HepG2 (cell line): ENCODE results near the gene DOCK2. TPM values are rescaled to one million over a fixed set of nuclear protein-coding genes. Genes with fewer than 3 reads are reported as not detected.

Experiments used
- ATAC-seq: fragments of 200-7000 bp; cut with Tn5 transposase; 3 replicates; pipeline ENCODE4 v1.9.1; 2020; ENCODE audit warnings: mild to moderate bottlenecking, moderate library complexity
- BruUV-seq: library from RNA; stranded (reverse); fragments of 400-500 nt; replicated peaks from 2 replicates; lab custom pipeline; 2021; lab: Mats Ljungman, UMichigan
- CTCF ChIA-PET: fragments of 300-600 bp; formaldehyde crosslinking; extraction: SDS; loops from one replicate; lab custom pipeline; 2021; ENCODE audit warnings: low total read pairs, inconsistent platforms, low intra/inter-chr PET ratio; lab: Yijun Ruan, JAX
- POLR2A ChIA-PET: fragments of 350-600 bp; sonication (Branson Sonifier 250); formaldehyde crosslinking; loops from one replicate; lab custom pipeline; 2020; ENCODE audit warnings: antibody characterized with exemption, inconsistent platforms; lab: Yijun Ruan, JAX
- DNase-seq: peaks from one replicate; pipeline ENCODE4 v3.0.0-alpha.2; 2015; ENCODE audit warnings: low spot score
- FAIRE-seq: peaks from 3 replicates; lab custom pipeline; 2011; peaks lifted over from hg19 to GRCh38; lab: Jason Lieb, UNC
- H2AFZ ChIP-seq: one replicate; pipeline ENCODE4 v1.6.1; 2011; ENCODE audit warnings: low read length, inconsistent platforms
- H3K27ac ChIP-seq: fragments of 300-600 bp; 3 replicates; pipeline ENCODE4 v1.8.0; 2011; ENCODE audit warnings: mixed run types, mild to moderate bottlenecking, mixed read lengths, low read length, inconsistent platforms; ENCODE audit not compliant: insufficient read depth; ENCODE audit errors: extremely low read length
- H3K27me3 ChIP-seq, 2 experiments: fragments of 200-600 bp in 1 of 2; 2 replicates in 1 of 2; 3 replicates in 1 of 2; pipeline versions ENCODE4 v1.6.0 to v1.8.0; 2011; ENCODE audit warnings: low read length in 2 of 2, mild to moderate bottlenecking in 2 of 2, moderate library complexity in 2 of 2, inconsistent platforms in 1 of 2; ENCODE audit not compliant: insufficient read depth in 2 of 2, control insufficient read depth in 1 of 2
- H3K36me3 ChIP-seq, 2 experiments: fragments of 200-600 bp in 1 of 2; replicated peaks in 1 of 2; 2 replicates in 1 of 2; 3 replicates in 1 of 2; pipeline versions ENCODE4 v1.5.1 to v1.8.0; 2011; ENCODE audit warnings: low read length in 2 of 2, inconsistent platforms in 1 of 2; ENCODE audit not compliant: insufficient read depth in 2 of 2, control insufficient read depth in 1 of 2
- H3K4me1 ChIP-seq: 2 replicates; pipeline ENCODE4 v1.5.1; 2012; ENCODE audit warnings: low read length, inconsistent platforms; ENCODE audit not compliant: insufficient read depth
- H3K4me2 ChIP-seq: 2 replicates; pipeline ENCODE4 v1.6.0; 2011; ENCODE audit warnings: low read depth, low read length, inconsistent platforms
- H3K4me3 ChIP-seq, 3 experiments: fragments of 200-600 bp in 1 of 3; sonication (generic), shearing (Covaris generic) in 1 of 3; replicated peaks in 1 of 3; 2 replicates each; pipeline ENCODE4 v1.5.1; 2011 to 2016; ENCODE audit warnings: low read length in 3 of 3, inconsistent platforms in 2 of 3, low read depth in 2 of 3, mild to moderate bottlenecking in 2 of 3, control low read depth in 1 of 3, mixed read lengths in 1 of 3; ENCODE audit not compliant: insufficient read depth in 1 of 3
- H3K79me2 ChIP-seq: one replicate; pipeline ENCODE4 v1.6.1; 2011; ENCODE audit warnings: low read length, inconsistent platforms; ENCODE audit not compliant: insufficient read depth
- H3K9ac ChIP-seq: 2 replicates; pipeline ENCODE4 v1.6.0; 2011; ENCODE audit warnings: mild to moderate bottlenecking, low read depth, low read length, inconsistent platforms; ENCODE audit not compliant: insufficient read depth
- H3K9me3 ChIP-seq: 2 replicates; pipeline ENCODE4 v1.5.1; 2012; ENCODE audit warnings: mild to moderate bottlenecking, low read length
- H4K20me1 ChIP-seq: 2 replicates; pipeline ENCODE4 v1.6.0; 2011; ENCODE audit warnings: inconsistent platforms, mild to moderate bottlenecking, low read length, moderate library complexity; ENCODE audit not compliant: insufficient read depth
- DRAP1 ChIP-seq: IDR thresholded peaks from 2 replicates; pipeline ENCODE4 v1.6.1; 2016; ENCODE audit warnings: missing genetic modification reagents, missing compliant biosample characterization
- FOXM1 ChIP-seq: sonication (generic); formaldehyde crosslinking; IDR thresholded peaks from 2 replicates; pipeline ENCODE4 v1.5.0; 2020; ENCODE audit warnings: missing genetic modification reagents
- HNRNPL ChIP-seq: fragments of 200-400 bp; formaldehyde crosslinking; IDR thresholded peaks from 2 replicates; pipeline ENCODE4 v1.6.1; 2017; ENCODE audit warnings: mild to moderate bottlenecking, low read depth, low read length
- KDM2A ChIP-seq: sonication (generic); formaldehyde crosslinking; IDR thresholded peaks from 2 replicates; pipeline ENCODE4 v1.4.0; 2020; ENCODE audit warnings: low read depth, missing genetic modification reagents, borderline replicate concordance
- KDM5B ChIP-seq: sonication (generic); formaldehyde crosslinking; IDR thresholded peaks from 2 replicates; pipeline ENCODE4 v1.4.0; 2020; ENCODE audit warnings: missing genetic modification reagents, mild to moderate bottlenecking, borderline replicate concordance
- MEIS1 ChIP-seq: sonication (generic); formaldehyde crosslinking; IDR thresholded peaks from 2 replicates; pipeline ENCODE4 v1.9.0; 2021; ENCODE audit warnings: mild to moderate bottlenecking, missing genetic modification reagents, moderate library complexity, borderline replicate concordance
- MIER2 ChIP-seq: IDR thresholded peaks from 2 replicates; pipeline ENCODE4 v1.6.1; 2016; ENCODE audit warnings: missing biosample characterization, missing genetic modification reagents
- NFIC ChIP-seq: IDR thresholded peaks from 2 replicates; pipeline ENCODE4 v1.6.1; 2012; ENCODE audit warnings: mild to moderate bottlenecking, low read length, inconsistent platforms
- PHF5A ChIP-seq: IDR thresholded peaks from one replicate; pipeline ENCODE4 v1.6.1; 2018; ENCODE audit warnings: low read depth, missing genetic modification reagents; ENCODE audit not compliant: unreplicated experiment
- REXO4 ChIP-seq: sonication (generic); formaldehyde crosslinking; IDR thresholded peaks from 2 replicates; pipeline ENCODE4 v1.8.0; 2022; ENCODE audit warnings: missing genetic modification reagents, mild to moderate bottlenecking, borderline replicate concordance
- ZC3H13 ChIP-seq: sonication (generic); formaldehyde crosslinking; IDR thresholded peaks from 2 replicates; pipeline ENCODE4 v1.8.1; 2023; ENCODE audit warnings: mild to moderate bottlenecking, missing genetic modification reagents, moderate library complexity
- ZFP82 ChIP-seq: sonication (generic); formaldehyde crosslinking; IDR thresholded peaks from 2 replicates; pipeline ENCODE4 v1.5.1; 2020; ENCODE audit warnings: mild to moderate bottlenecking, missing genetic modification reagents, borderline replicate concordance
- ZMAT3 ChIP-seq: sonication (generic); formaldehyde crosslinking; conservative IDR thresholded peaks from 2 replicates; pipeline ENCODE4 v1.7.0; 2021; ENCODE audit warnings: missing genetic modification reagents
- ZNF12 ChIP-seq: sonication (generic); formaldehyde crosslinking; IDR thresholded peaks from 2 replicates; pipeline ENCODE4 v1.5.0; 2020; ENCODE audit warnings: missing genetic modification reagents
- ZNF577 ChIP-seq: sonication (generic); formaldehyde crosslinking; IDR thresholded peaks from 2 replicates; pipeline ENCODE4 v1.4.0; 2020; ENCODE audit warnings: mild to moderate bottlenecking, low read depth, missing genetic modification reagents, borderline replicate concordance
- ZSCAN29 ChIP-seq: sonication (generic); formaldehyde crosslinking; conservative IDR thresholded peaks from 2 replicates; pipeline ENCODE4 v1.4.0; 2020; ENCODE audit warnings: mild to moderate bottlenecking, missing genetic modification reagents
- WGBS: methylation state at CpG from one replicate; pipeline ENCODE4 v1.1.6; 2017; ENCODE audit warnings: low lambda C conversion rate; 5-methylcytosine and 5-hydroxymethylcytosine counted together
- in situ Hi-C: cut with HindIII; loops from 2 replicates; pipeline ENCODE4 v1.10.0; 2017; ENCODE audit warnings: low pct_unique_long_range_greater_than_20kb; ENCODE audit not compliant: extremely low pct_ligation_motif_present
- intact Hi-C: fragments of 100-400 bp; cut with micrococcal nuclease; formaldehyde crosslinking; loops from one replicate; pipeline ENCODE4 v1.10.0; 2022; ENCODE audit not compliant: unreplicated experiment
- polyA plus RNA-seq, 8 experiments: library from polyadenylated mRNA; depleted of rRNA in 3 of 8; stranded (reverse) in 7 of 8; unstranded in 1 of 8; fragments of >200 nt; fragmentation: Illumina TruSeq in 4 of 8; extraction: Trizol in 4 of 8; gene quantifications; 2 replicates each; pipeline versions ENCODE4 v1.2.1 to v1.2.3, GENCODE V29; 2011 to 2016; ENCODE audit warnings: low read depth in 4 of 8, missing spikeins in 1 of 8, mixed read lengths in 1 of 8; ENCODE audit not compliant: insufficient read depth in 1 of 8
- total RNA-seq, 5 experiments: library from RNA; depleted of rRNA; stranded (reverse); fragments of >200 nt; fragmentation: Illumina TruSeq; extraction: Trizol; gene quantifications; 2 replicates each; pipeline ENCODE4 v1.2.3, GENCODE V29; 2016; ENCODE audit warnings: low read depth in 1 of 5
- TF ChIP-seq, protein P1 (sequence below): sonication (generic); formaldehyde crosslinking; IDR thresholded peaks from 2 replicates; pipeline ENCODE4 v1.5.0; 2020; ENCODE audit warnings: missing genetic modification reagents

The DOCK2 gene
- total and polyA plus RNA-seq, 2 of the 13 experiments (the other 11 are each of a cell fraction or from before 2014, with no cell fraction given), result not detected

DNA sequence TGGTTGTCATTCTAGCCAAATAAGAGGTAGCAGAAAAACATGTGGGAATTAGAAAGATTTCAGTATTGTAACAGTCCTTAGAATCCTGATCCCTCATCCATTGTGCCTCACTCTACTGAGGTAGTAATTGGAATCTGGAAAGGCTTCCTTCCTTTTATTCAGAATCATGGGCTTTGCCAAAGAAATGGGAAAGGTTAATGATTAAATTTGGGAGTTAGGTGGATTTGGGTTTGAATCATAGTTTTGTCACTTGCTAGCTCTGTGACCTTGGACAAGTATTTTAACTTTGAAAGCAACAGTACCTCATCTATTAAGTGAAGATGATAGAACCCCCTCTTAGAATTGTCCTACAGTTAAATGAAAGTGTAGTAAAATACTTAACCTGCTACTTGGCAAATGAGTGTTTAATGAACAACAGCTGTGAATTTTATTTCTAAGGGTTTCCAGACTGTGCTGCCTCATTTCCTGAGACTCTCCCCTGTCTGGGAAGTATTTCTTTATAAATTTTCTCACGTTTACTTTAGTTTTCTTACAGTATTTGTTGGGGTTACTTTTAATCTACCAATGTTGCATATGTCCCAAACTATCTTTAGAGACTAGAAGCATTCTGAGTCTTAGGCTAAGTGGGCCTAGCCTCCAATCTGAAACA lies 41.8 kb upstream of the DOCK2 start (continued):
- TF ChIP-seq MEIS1 (CRISPR knock-in tag), result no peak
- TF ChIP-seq, protein P1, sequence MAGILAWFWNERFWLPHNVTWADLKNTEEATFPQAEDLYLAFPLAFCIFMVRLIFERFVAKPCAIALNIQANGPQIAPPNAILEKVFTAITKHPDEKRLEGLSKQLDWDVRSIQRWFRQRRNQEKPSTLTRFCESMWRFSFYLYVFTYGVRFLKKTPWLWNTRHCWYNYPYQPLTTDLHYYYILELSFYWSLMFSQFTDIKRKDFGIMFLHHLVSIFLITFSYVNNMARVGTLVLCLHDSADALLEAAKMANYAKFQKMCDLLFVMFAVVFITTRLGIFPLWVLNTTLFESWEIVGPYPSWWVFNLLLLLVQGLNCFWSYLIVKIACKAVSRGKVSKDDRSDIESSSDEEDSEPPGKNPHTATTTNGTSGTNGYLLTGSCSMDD (CRISPR knock-in tag), result no peak
- TF ChIP-seq ZFP82 (CRISPR knock-in tag), result no peak
- TF ChIP-seq REXO4 (CRISPR knock-in tag), result no peak
- no peak for TF ChIP-seq ZNF12
- TF ChIP-seq MIER2 (CRISPR knock-in tag), result no peak
- TF ChIP-seq ZSCAN29 (CRISPR knock-in tag), result no peak

DNA sequence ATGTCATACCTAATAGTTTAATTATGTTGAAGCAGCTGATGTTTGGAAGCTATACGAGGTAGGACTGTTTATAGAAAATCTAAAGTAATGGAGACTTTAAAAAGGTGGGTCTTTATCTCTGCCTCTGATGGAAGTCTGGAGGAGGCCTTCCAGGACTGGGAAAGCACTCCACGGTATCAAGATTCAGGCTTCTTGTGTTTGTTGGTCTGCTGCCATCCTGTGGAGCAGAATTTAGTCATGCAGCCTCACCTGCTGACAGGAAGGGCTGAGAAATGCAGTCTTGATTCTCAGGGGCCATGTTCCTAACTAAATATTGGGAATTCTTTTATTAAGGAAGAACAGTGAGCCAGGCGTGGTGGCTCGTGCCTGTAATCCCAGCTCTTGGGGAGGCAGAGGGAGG lies 37.6 kb upstream of the DOCK2 start:
- Histone ChIP-seq H3K27ac (no peak overlapping the region), H3K27me3 (no peaks in the 10 kb centered on the region), H3K4me1 (no peaks in the 10 kb centered on the region), H3K9ac (no peak overlapping the region), H3K9me3 (no peaks in the 10 kb centered on the region), H4K20me1 (no peaks in the 10 kb centered on the region), H2AFZ (no peak overlapping the region), H3K4me2 (no peak overlapping the region), H3K36me3 (peaks cover 8 to 40% of the 10 kb centered on the region in 2 experiments), H3K4me3 (no peak overlapping the region), H3K79me2 (no peaks in the 10 kb centered on the region)
- intact Hi-C loops (no loop called here), in situ Hi-C loops (loop anchor here (25.0 kb wide), 2 partner anchors 612 to 912 kb away; no protein-coding TSS in a partner anchor)
- ChIA-PET POLR2A (no interaction called here), CTCF (no interaction called here)
- BruUV-seq, result no TSS peak
- no peak for ATAC-seq
- WGBS, result 100% methylated on average over 4 of the region's 4 CpGs
- no peak for FAIRE-seq
- DNase-seq, result no peak
- TF ChIP-seq PHF5A (CRISPR knock-in tag) (no peak), ZMAT3 (no peak), KDM2A (CRISPR knock-in tag) (no peak), ZNF577 (no peak), HNRNPL (no peak), KDM5B (no peak), NFIC (no peak), ZC3H13 (no peak), FOXM1 (CRISPR knock-in tag) (no peak), DRAP1 (CRISPR knock-in tag) (no peak)
